Testis (tissue), 3 donors: ENCODE data around the gene TBRG1. TPM values are rescaled to one million over a fixed set of nuclear protein-coding genes. Genes with fewer than 3 reads are reported as not detected.

ENCODE experiments used
- DNase-seq: peaks from one replicate; pipeline ENCODE4 v3.0.0-alpha.2; 2019
- H3K27ac ChIP-seq, 2 donors: fragments of 200-600 bp; sonication (generic); one replicate each; pipeline ENCODE4 v1.5.1; 2019
- H3K27me3 ChIP-seq: fragments of 200-600 bp; sonication (generic); one replicate; pipeline ENCODE4 v1.5.1; 2019
- H3K36me3 ChIP-seq: fragments of 200-600 bp; sonication (generic); one replicate; pipeline ENCODE4 v1.5.1; 2017; ENCODE audit warnings: low read depth; ENCODE audit errors: missing control alignments
- H3K4me1 ChIP-seq: fragments of 200-600 bp; sonication (generic); one replicate; pipeline ENCODE4 v1.5.1; 2019
- H3K4me3 ChIP-seq, 2 donors: fragments of 200-600 bp; sonication (generic); one replicate each; pipeline ENCODE4 v1.5.1; 2017 to 2019
- H3K9me3 ChIP-seq: fragments of 200-600 bp; sonication (generic); one replicate; pipeline ENCODE4 v1.5.1; 2017
- CTCF ChIP-seq, 3 experiments: fragments of 450-650 bp in 2 of 3; fragments of 200-600 bp in 1 of 3; sonication (generic) in 1 of 3; IDR thresholded peaks; one replicate each; pipeline ENCODE4 v1.5.1; 2016 to 2019; ENCODE audit warnings: antibody characterized with exemption in 3 of 3, mild to moderate bottlenecking in 2 of 3, moderate library complexity in 1 of 3
- POLR2A ChIP-seq: fragments of 450-650 bp; IDR thresholded peaks from one replicate; pipeline ENCODE4 v1.6.1; 2017; ENCODE audit warnings: antibody characterized with exemption, mild to moderate bottlenecking, moderate library complexity
- WGBS, 2 donors: methylation state at CpG; one replicate each; pipeline ENCODE4 v1.1.5; 2018; 5-methylcytosine and 5-hydroxymethylcytosine counted together
- intact Hi-C: fragments of 100-400 bp; cut with DNase I; formaldehyde crosslinking; loops from one replicate; pipeline ENCODE4 v1.15.1; 2023; ENCODE audit warnings: low total_unique reads
- polyA plus RNA-seq: library from polyadenylated mRNA; stranded (reverse); fragments of 350-450 nt; fragmentation: Illumina TruSeq; extraction: RNeasy Lipid Tissue Mini Kit (QIAGEN cat#74804); gene quantifications from one replicate; pipeline ENCODE4 v1.2.3, GENCODE V29; 2014; ENCODE audit warnings: low read depth, low replicate concordance; ENCODE audit not compliant: insufficient read depth
- total RNA-seq, 2 donors: library from RNA; depleted of rRNA; stranded (reverse); fragments of >200 nt; gene quantifications; one replicate each; pipeline ENCODE4 v1.2.3, GENCODE V29; 2016

TBRG1 gene
- total and polyA plus RNA-seq, 3 donors from 2014 or later, result 25.2 to 38.8 (median 35.7) TPM

GRCh38 chr11:124612567-124613246, 10.0 kb upstream of the TBRG1 start:
- Histone ChIP-seq H3K36me3 (no peaks in the 10 kb centered on the region), H3K4me1 (no peaks in the 10 kb centered on the region), H3K27ac (no peak overlapping the region), H3K9me3 (no peaks in the 10 kb centered on the region), H3K4me3 (no peak overlapping the region), H3K27me3 (no peaks in the 10 kb centered on the region)
- intact Hi-C loops, result no loop called here
- no peak for TF ChIP-seq CTCF (IDR thresholded peaks at IDR 0.05)
- no peak for TF ChIP-seq POLR2A
- DNase-seq, result no peak
- WGBS, 2 donors, result 57 to 65% methylated on average over 10 of the region's 10 CpGs

- H3K9me3 ChIP-seq, result no peaks in the 10 kb centered on the region
- H3K36me3 ChIP-seq, result no peaks in the 10 kb centered on the region
- no peak overlapping the region for H3K27ac ChIP-seq
- intact Hi-C loops, result no loop called here
- H3K4me3 ChIP-seq, result no peak overlapping the region
- no peak for DNase-seq
- H3K27me3 ChIP-seq, result no peaks in the 10 kb centered on the region
- WGBS, 2 donors, result 80 to 85% methylated on average over 5 of the region's 5 CpGs
- H3K4me1 ChIP-seq, result peaks cover 3% of the 10 kb centered on the region
- TF ChIP-seq CTCF (IDR thresholded peaks at IDR 0.05) (no peak), POLR2A (no peak)
Measured at GRCh38 chr11:124618863-124619262, 3.8 kb upstream of the TBRG1 start.

- WGBS, 2 donors, result 46 to 63% methylated on average over 4 of the region's 4 CpGs
- no peaks in the 10 kb centered on the region for H3K27me3 ChIP-seq
- H3K36me3 ChIP-seq, result no peaks in the 10 kb centered on the region
- TF ChIP-seq POLR2A, result no peak
- TF ChIP-seq CTCF (IDR thresholded peaks at IDR 0.05), result no peak
- H3K4me1 ChIP-seq, result peaks cover 4% of the 10 kb centered on the region
- no peak overlapping the region for H3K27ac ChIP-seq
- H3K4me3 ChIP-seq, result peak overlapping the region; percentile 90 to 96
- no peak for DNase-seq
- intact Hi-C loops, result no loop called here
- H3K9me3 ChIP-seq, result no peaks in the 10 kb centered on the region
Measured at GRCh38 chr11:124623861-124624525, 1.3 kb downstream of the TBRG1 start.

- Histone ChIP-seq H3K36me3 (no peaks in the 10 kb centered on the region), H3K4me3 (no peak overlapping the region), H3K9me3 (no peaks in the 10 kb centered on the region), H3K27ac (no peak overlapping the region), H3K27me3 (no peaks in the 10 kb centered on the region), H3K4me1 (peaks cover 4% of the 10 kb centered on the region)
- intact Hi-C loops, result no loop called here
- WGBS, 2 donors, result 83 to 92% methylated on average over 3 of the region's 3 CpGs
- TF ChIP-seq POLR2A, result no peak
- DNase-seq, result no peak
Measured at GRCh38 chr11:124625504-124626168, 3.0 kb downstream of the TBRG1 start.

GRCh38 chr11:124627546-124627945, 4.9 kb downstream of the TBRG1 start:
- peaks cover 4% of the 10 kb centered on the region for H3K4me1 ChIP-seq
- no peak overlapping the region for H3K4me3 ChIP-seq
- TF ChIP-seq CTCF (IDR thresholded peaks at IDR 0.05) (no peak), POLR2A (no peak)
- WGBS, 2 donors, result 92 to 96% methylated on average over 5 of the region's 5 CpGs
- H3K27ac ChIP-seq, result no peak overlapping the region
- no peak for DNase-seq
- no peaks in the 10 kb centered on the region for H3K36me3 ChIP-seq
- H3K27me3 ChIP-seq, result no peaks in the 10 kb centered on the region
- H3K9me3 ChIP-seq, result no peaks in the 10 kb centered on the region
- intact Hi-C loops, result no loop called here
